Stimulated activated naive B cell treated with anti-CD40 and anti-IgM and Interleukin-4, amounts not matched to agents 10 μg/mL and 1 μg/mL and 100 μg/mL, for 72 hours (primary cell): ENCODE results near the gene SIRPB1.
"Not testable (repeated sequence)": the region's sequence is repeated elsewhere in the genome, so short reads cannot be mapped to it uniquely, and the experiment has no call there.

Experiments
- ATAC-seq, 2 donors: fragments of 150-1000 bp; cut with Tn5 transposase; replicated peaks; 2 replicates each; pipeline ENCODE4 v1.10.0; 2021; ENCODE audit warnings: moderate library complexity in 1 of 2
- DNase-seq: peaks from one replicate; pipeline ENCODE4 v3.0.0; 2021
- H3K27ac Mint-ChIP-seq: one replicate; pipeline ENCODE4 v1.8.0; 2022; ENCODE audit warnings: mild to moderate bottlenecking, mixed read lengths
- H3K27me3 Mint-ChIP-seq, 2 donors: one replicate each; pipeline ENCODE4 v1.8.0; 2022; ENCODE audit warnings: mixed read lengths in 2 of 2
- H3K36me3 Mint-ChIP-seq, 2 donors: one replicate each; pipeline ENCODE4 v1.8.0; 2022; ENCODE audit warnings: mixed read lengths in 2 of 2, mild to moderate bottlenecking in 1 of 2
- H3K4me1 Mint-ChIP-seq, 2 donors: one replicate each; pipeline ENCODE4 v1.8.0; 2022; ENCODE audit warnings: mixed read lengths in 2 of 2, mild to moderate bottlenecking in 1 of 2
- H3K4me3 Mint-ChIP-seq, 2 donors: one replicate each; pipeline ENCODE4 v1.8.0; 2022; ENCODE audit warnings: mild to moderate bottlenecking in 2 of 2, mixed read lengths in 2 of 2, moderate library complexity in 1 of 2
- H3K9me3 Mint-ChIP-seq, 2 donors: one replicate each; pipeline ENCODE4 v1.8.0; 2022; ENCODE audit warnings: mixed read lengths in 2 of 2, mild to moderate bottlenecking in 1 of 2

Gene SIRPB1

GRCh38 chr20:1629321-1629720, 9.5 kb upstream of the SIRPB1 start:
- Mint-ChIP-seq H3K27me3 (peaks cover 23 to 24% of the 10 kb centered on the region in 2 donors), H3K4me1 (peaks cover 23 to 29% of the 10 kb centered on the region in 2 donors), H3K36me3 (no peaks in the 10 kb centered on the region), H3K9me3 (no peaks in the 10 kb centered on the region), H3K27ac (no peak overlapping the region), H3K4me3 (no peak overlapping the region)
- no peak for DNase-seq
- ATAC-seq, result no peak

GRCh38 chr20:1628621-1629020, 8.8 kb upstream of the SIRPB1 start:
- DNase-seq, result no peak
- no peaks in the 10 kb centered on the region for H3K36me3 Mint-ChIP-seq
- no peak overlapping the region for H3K27ac Mint-ChIP-seq

DNA sequence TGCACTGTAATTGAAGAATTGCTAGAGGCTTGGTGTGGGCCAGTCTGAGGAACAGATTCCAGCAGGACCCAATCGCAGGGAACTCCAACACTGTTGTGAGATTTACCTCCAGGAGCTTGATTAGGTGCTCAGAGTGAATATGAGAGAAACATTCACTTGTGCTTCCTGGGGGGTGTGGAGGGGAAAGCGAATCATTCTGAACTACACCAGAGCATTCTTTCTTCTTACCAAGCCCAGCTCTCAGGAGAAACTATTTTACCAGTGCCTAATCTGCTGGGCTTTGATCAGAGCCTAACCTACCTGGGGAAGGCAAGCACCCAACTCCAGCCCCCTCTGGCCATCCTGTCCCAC, 7.4 kb upstream of the SIRPB1 start:
- peaks cover 16 to 24% of the 10 kb centered on the region in 2 donors for H3K27me3 Mint-ChIP-seq
- DNase-seq, result no peak
- peaks cover 39 to 49% of the 10 kb centered on the region in 2 donors for H3K4me1 Mint-ChIP-seq
- H3K4me3 Mint-ChIP-seq, result no peak overlapping the region
- H3K9me3 Mint-ChIP-seq, result peaks cover 0 to 3% of the 10 kb centered on the region in 2 donors
- no peaks in the 10 kb centered on the region for H3K36me3 Mint-ChIP-seq
- H3K27ac Mint-ChIP-seq, result no peak overlapping the region
- no peak for ATAC-seq

More at GRCh38 chr20:1628621-1629020, 8.8 kb upstream of the SIRPB1 start:
- H3K9me3 Mint-ChIP-seq, result no peaks in the 10 kb centered on the region
- H3K27me3 Mint-ChIP-seq, result peaks cover 23 to 24% of the 10 kb centered on the region in 2 donors
- H3K4me1 Mint-ChIP-seq, result peaks cover 28 to 36% of the 10 kb centered on the region in 2 donors
- no peak for ATAC-seq
- no peak overlapping the region for H3K4me3 Mint-ChIP-seq

- no peak for DNase-seq
- H3K27ac Mint-ChIP-seq, result no peak overlapping the region
- peaks cover 39 to 49% of the 10 kb centered on the region in 2 donors for H3K4me1 Mint-ChIP-seq
- peaks cover 0 to 3% of the 10 kb centered on the region in 2 donors for H3K9me3 Mint-ChIP-seq
- H3K27me3 Mint-ChIP-seq, result peaks cover 16 to 24% of the 10 kb centered on the region in 2 donors
- no peaks in the 10 kb centered on the region for H3K36me3 Mint-ChIP-seq
- H3K4me3 Mint-ChIP-seq, result no peak overlapping the region
- peak; percentile 11 to 24 for ATAC-seq
Observed at GRCh38 chr20:1626528-1627199, 6.9 kb upstream of the SIRPB1 start.

GRCh38 chr20:1625083-1625690, 5.4 kb upstream of the SIRPB1 start:
- Mint-ChIP-seq H3K4me1 (peaks cover 44 to 58% of the 10 kb centered on the region in 2 donors), H3K36me3 (no peaks in the 10 kb centered on the region), H3K27me3 (peaks cover 16 to 24% of the 10 kb centered on the region in 2 donors), H3K9me3 (peaks cover 0 to 3% of the 10 kb centered on the region in 2 donors), H3K27ac (peak overlapping the region; percentile 57), H3K4me3 (no peak overlapping the region)
- no peak for ATAC-seq
- no peak for DNase-seq

DNA sequence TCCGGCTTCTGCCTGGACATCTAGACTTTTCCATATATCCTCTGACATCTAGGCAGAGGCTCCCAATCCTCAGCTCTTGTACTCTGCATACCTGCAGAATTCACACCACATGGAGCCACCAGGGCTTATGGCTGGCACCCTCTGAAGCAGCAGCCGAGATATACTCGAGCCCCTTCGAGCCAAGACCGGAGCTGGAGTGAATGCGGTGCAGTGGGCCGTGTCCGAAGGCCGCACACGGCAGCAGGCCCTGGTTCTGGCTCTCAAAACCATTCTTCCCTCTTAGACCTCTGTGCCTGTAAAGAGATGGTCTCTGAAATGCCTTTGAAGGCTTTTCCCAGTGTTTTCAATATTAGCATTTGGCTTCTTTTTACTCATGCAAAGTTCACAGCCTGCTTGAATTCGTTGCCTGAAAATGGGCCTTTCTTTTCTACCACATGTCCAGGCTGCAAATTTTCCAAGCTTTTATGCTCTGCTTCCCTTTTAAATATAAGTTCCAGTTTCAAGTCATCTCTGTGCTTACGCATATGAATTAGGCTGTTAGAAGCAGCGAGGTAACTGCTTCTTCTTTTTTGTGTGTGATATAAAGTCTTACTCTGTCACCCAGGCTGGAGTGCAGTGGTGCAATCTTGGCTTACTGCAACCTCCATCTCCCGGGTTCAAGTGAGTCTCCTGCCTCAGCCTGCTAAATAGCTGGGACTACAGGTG, 3.8 kb upstream of the SIRPB1 start:
- H3K9me3 Mint-ChIP-seq, result peaks cover 5 to 6% of the 10 kb centered on the region in 2 donors
- peaks cover 52 to 74% of the 10 kb centered on the region in 2 donors for H3K4me1 Mint-ChIP-seq
- ATAC-seq, result peak; percentile 65 to 66
- peak overlapping the region; percentile 22 for H3K27ac Mint-ChIP-seq
- no peak overlapping the region for H3K4me3 Mint-ChIP-seq
- peaks cover 0 to 3% of the 10 kb centered on the region in 2 donors for H3K36me3 Mint-ChIP-seq
- DNase-seq, result no peak
- H3K27me3 Mint-ChIP-seq, result peaks cover 5 to 12% of the 10 kb centered on the region in 2 donors

- ATAC-seq, result peak; percentile 74 to 79
- DNase-seq, result no peak
- Mint-ChIP-seq H3K9me3 (peaks cover 9 to 11% of the 10 kb centered on the region in 2 donors), H3K27me3 (peaks cover 0 to 3% of the 10 kb centered on the region in 2 donors), H3K4me3 (peak overlapping the region in 1 of 2 donors; percentile 6), H3K27ac (peak overlapping the region; percentile 60), H3K36me3 (peaks cover 0 to 8% of the 10 kb centered on the region in 2 donors), H3K4me1 (peaks cover 52 to 76% of the 10 kb centered on the region in 2 donors)
Observed at GRCh38 chr20:1622450-1622849, 2.6 kb upstream of the SIRPB1 start.

DNA sequence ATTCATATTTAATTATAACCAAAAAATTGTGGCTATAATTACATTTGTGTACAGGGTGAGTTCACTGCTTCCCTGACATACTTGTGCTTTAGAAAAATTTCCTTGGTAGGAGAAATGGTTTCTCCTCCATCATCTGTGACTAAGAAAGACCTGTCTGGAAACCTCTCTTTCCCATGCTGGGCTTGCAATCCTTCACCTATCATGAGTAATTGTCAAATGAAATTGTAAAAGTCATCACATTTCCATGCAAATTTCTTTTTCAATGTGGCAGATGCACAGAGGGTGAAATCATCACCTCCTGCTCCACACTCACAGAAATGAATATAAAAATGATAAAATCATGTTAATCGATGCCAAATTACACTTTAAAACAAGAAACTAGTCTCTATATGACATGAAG, 1.5 kb upstream of the SIRPB1 start:
- Mint-ChIP-seq H3K27me3 (no peaks in the 10 kb centered on the region), H3K9me3 (peaks cover 9 to 11% of the 10 kb centered on the region in 2 donors), H3K27ac (no peak overlapping the region), H3K36me3 (peaks cover 0 to 8% of the 10 kb centered on the region in 2 donors), H3K4me1 (peaks cover 51 to 75% of the 10 kb centered on the region in 2 donors), H3K4me3 (no peak overlapping the region)
- DNase-seq (no peak), ATAC-seq (no peak)

- DNase-seq, result no peak
- Mint-ChIP-seq H3K27me3 (no peaks in the 10 kb centered on the region), H3K4me1 (peaks cover 36 to 61% of the 10 kb centered on the region in 2 donors), H3K4me3 (no peak overlapping the region), H3K9me3 (peaks cover 9 to 11% of the 10 kb centered on the region in 2 donors), H3K27ac (peak overlapping the region; percentile 39), H3K36me3 (peaks cover 0 to 8% of the 10 kb centered on the region in 2 donors)
- no peak for ATAC-seq
Observed at GRCh38 chr20:1618954-1619540, 762 bp downstream of the SIRPB1 start.

DNA sequence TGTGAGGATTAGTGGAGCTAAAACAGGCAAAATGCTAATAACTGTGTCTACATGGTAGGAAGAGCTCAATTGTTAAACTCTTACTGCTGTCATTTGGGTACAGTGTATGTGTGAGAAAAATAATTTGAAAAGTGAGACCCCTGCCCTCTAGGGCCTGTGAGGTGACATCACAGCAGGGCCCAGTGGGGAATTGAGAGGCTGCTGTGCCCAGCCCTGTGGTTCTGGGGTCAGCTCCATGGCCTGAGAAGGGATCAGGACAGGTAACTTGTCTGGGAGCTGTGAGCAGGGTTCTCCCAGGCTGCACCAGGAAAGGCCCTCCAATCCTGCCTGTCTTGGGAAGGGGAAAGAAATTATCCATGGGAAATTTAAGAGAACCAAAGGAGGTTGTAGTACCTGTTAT, 1.3 kb downstream of the SIRPB1 start:
- Mint-ChIP-seq H3K36me3 (peaks cover 0 to 8% of the 10 kb centered on the region in 2 donors), H3K4me3 (no peak overlapping the region), H3K27ac (peak overlapping the region; percentile 39), H3K27me3 (no peaks in the 10 kb centered on the region), H3K9me3 (peaks cover 9 to 11% of the 10 kb centered on the region in 2 donors), H3K4me1 (peaks cover 32 to 55% of the 10 kb centered on the region in 2 donors)
- DNase-seq (no peak), ATAC-seq (no peak)

GRCh38 chr20:1616858-1617434, 2.9 kb downstream of the SIRPB1 start:
- no peak overlapping the region for H3K27ac Mint-ChIP-seq
- ATAC-seq, result no peak
- H3K9me3 Mint-ChIP-seq, result peaks cover 6 to 11% of the 10 kb centered on the region in 2 donors
- peaks cover 22 to 43% of the 10 kb centered on the region in 2 donors for H3K4me1 Mint-ChIP-seq
- H3K36me3 Mint-ChIP-seq, result peaks cover 0 to 8% of the 10 kb centered on the region in 2 donors
- H3K27me3 Mint-ChIP-seq, result peaks cover 0 to 5% of the 10 kb centered on the region in 2 donors
- DNase-seq, result no peak
- H3K4me3 Mint-ChIP-seq, result no peak overlapping the region

GRCh38 chr20:1610404-1610803, 9.4 kb downstream of the SIRPB1 start:
- H3K9me3 Mint-ChIP-seq, H3K27ac Mint-ChIP-seq, ATAC-seq, H3K4me3 Mint-ChIP-seq, DNase-seq, H3K27me3 Mint-ChIP-seq, H3K4me1 Mint-ChIP-seq, H3K36me3 Mint-ChIP-seq: not testable (repeated sequence)

- not testable (repeated sequence) for H3K27ac Mint-ChIP-seq, H3K9me3 Mint-ChIP-seq, H3K27me3 Mint-ChIP-seq, DNase-seq, H3K36me3 Mint-ChIP-seq, ATAC-seq, H3K4me1 Mint-ChIP-seq, H3K4me3 Mint-ChIP-seq
Observed at GRCh38 chr20:1608678-1609347, 11.0 kb downstream of the SIRPB1 start.
